Gastroesophageal sphincter (tissue), 4 donors: ENCODE results near the gene GRAMD1A. TPM values are rescaled to one million over a fixed set of nuclear protein-coding genes. Genes with fewer than 3 reads are reported as not detected.

Experiments used
- ATAC-seq: fragments of 150-250 bp; one replicate; pipeline ENCODE4 v1.9.1; 2016; ENCODE audit warnings: mild to moderate bottlenecking, moderate library complexity
- H3K27ac ChIP-seq, 4 donors: fragments of 200-600 bp; sonication (generic) in 3 of 4; 1 replicate in 3 of 4; 2 replicates in 1 of 4; pipeline ENCODE4 v1.5.1; 2016 to 2019
- H3K27me3 ChIP-seq: fragments of 200-600 bp; sonication (generic); one replicate; pipeline ENCODE4 v1.5.1; 2019
- H3K36me3 ChIP-seq, 2 donors: fragments of 200-600 bp; sonication (generic); one replicate each; pipeline ENCODE4 v1.5.1; 2019; ENCODE audit warnings: control low read depth in 1 of 2
- H3K4me1 ChIP-seq, 3 donors: fragments of 200-600 bp; sonication (generic); 1 replicate in 2 of 3; 2 replicates in 1 of 3; pipeline ENCODE4 v1.5.1; 2016 to 2019; ENCODE audit warnings: control low read depth in 2 of 3
- H3K4me3 ChIP-seq, 2 donors: fragments of 200-600 bp; sonication (generic); one replicate each; pipeline ENCODE4 v1.5.1; 2019; ENCODE audit warnings: mild to moderate bottlenecking in 1 of 2, moderate library complexity in 1 of 2
- H3K9me3 ChIP-seq, 3 donors: fragments of 200-600 bp; sonication (generic); one replicate each; pipeline ENCODE4 v1.5.1; 2017 to 2019; ENCODE audit warnings: control low read depth in 2 of 3
- EP300 ChIP-seq: sonication (generic); formaldehyde crosslinking; IDR thresholded peaks from one replicate; pipeline ENCODE4 v1.6.1; 2017; ENCODE audit warnings: antibody characterized with exemption, mild to moderate bottlenecking
- POLR2A ChIP-seq, 2 donors: fragments of 450-650 bp; IDR thresholded peaks; one replicate each; pipeline ENCODE4 v1.6.1; 2017; ENCODE audit warnings: antibody characterized with exemption in 2 of 2, mild to moderate bottlenecking in 2 of 2, moderate library complexity in 1 of 2
- POLR2AphosphoS5 ChIP-seq: sonication (generic); formaldehyde crosslinking; IDR thresholded peaks from one replicate; pipeline ENCODE4 v1.6.1; 2017; ENCODE audit warnings: antibody characterized with exemption
- WGBS, 2 donors: methylation state at CpG; one replicate each; pipeline ENCODE4 v1.1.5; 2018; ENCODE audit warnings: low coverage in 1 of 2; 5-methylcytosine and 5-hydroxymethylcytosine counted together
- total RNA-seq, 4 donors: library from RNA; depleted of rRNA; stranded (reverse); fragments of >200 nt; gene quantifications; one replicate each; pipeline ENCODE4 v1.1.0, GENCODE V29; 2016
- TF ChIP-seq, protein P1 (sequence below), 4 experiments: fragments of 200-600 bp in 2 of 4; fragments of 450-650 bp in 2 of 4; sonication (generic) in 1 of 4; IDR thresholded peaks; one replicate each; pipeline ENCODE4 v1.5.1; 2017 to 2019; ENCODE audit warnings: antibody characterized with exemption in 4 of 4, mild to moderate bottlenecking in 2 of 4, moderate library complexity in 2 of 4

GRAMD1A gene
- total RNA-seq, result 10 to 100 TPM; 22.0 to 40.0 (median 35.9) TPM

DNA sequence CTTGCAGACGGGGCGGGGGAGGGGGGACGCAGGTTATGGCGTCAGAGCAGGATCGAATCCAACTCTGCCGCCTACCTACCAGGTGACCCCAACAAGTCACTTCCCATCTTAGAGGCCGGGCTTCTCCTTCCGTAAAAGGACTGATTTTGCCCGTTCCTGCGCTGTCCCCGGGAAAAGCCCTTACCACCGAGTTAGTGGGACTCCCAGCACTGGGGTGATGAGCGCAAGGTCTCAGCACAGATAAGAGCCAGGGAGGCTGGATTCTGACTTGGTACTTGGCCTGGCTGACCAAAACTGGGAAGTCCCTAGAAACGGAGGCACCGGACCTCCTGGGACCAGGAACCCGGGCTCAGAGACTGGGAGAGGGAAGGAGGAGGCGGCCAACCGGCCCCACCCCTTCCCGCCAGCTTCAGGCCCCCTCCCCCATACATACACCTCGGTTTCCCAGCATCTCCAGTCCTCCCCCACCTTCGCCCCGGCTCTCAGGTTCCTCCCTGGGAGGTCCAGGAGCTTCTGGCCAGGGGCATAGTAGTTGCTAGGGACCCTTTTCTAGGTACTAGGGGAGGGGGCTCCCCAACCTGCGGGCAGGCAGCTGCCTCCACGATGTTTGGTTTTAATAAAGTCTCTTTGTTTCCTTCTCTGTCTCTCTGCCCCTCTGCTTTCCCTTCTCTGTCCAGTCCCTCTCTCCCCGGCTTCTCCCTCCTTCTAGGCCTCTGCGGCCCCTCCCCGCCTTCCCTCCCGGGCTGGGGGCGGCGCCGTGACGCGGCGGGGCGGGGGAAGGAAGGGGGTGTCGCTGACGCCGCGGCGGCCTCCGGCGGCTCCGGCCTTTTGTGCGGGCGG, at the start of gene GRAMD1A:
Gene GRAMD1A (plus strand): TSS at position 826 of the 840 bp plus-strand sequence. CDS start 156 bp downstream, outside the sequence.
- H3K4me3 ChIP-seq, result peak within 1 kb of the TSS; percentile 89 to 94
- peaks cover 0 to 9% of the 10 kb centered on the region in 2 donors for H3K36me3 ChIP-seq
- H3K27ac ChIP-seq, result peak within 1 kb of the TSS; percentile 95 to 99 (median 98)
- TF ChIP-seq POLR2A (IDR thresholded peaks at IDR 0.05) (peak; percentile 17 to 79), EP300 (no peak), POLR2AphosphoS5 (peak; percentile 91)
- TF ChIP-seq, protein P1, sequence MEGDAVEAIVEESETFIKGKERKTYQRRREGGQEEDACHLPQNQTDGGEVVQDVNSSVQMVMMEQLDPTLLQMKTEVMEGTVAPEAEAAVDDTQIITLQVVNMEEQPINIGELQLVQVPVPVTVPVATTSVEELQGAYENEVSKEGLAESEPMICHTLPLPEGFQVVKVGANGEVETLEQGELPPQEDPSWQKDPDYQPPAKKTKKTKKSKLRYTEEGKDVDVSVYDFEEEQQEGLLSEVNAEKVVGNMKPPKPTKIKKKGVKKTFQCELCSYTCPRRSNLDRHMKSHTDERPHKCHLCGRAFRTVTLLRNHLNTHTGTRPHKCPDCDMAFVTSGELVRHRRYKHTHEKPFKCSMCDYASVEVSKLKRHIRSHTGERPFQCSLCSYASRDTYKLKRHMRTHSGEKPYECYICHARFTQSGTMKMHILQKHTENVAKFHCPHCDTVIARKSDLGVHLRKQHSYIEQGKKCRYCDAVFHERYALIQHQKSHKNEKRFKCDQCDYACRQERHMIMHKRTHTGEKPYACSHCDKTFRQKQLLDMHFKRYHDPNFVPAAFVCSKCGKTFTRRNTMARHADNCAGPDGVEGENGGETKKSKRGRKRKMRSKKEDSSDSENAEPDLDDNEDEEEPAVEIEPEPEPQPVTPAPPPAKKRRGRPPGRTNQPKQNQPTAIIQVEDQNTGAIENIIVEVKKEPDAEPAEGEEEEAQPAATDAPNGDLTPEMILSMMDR (IDR thresholded peaks at IDR 0.05), result no peak
- no peaks in the 10 kb centered on the region for H3K27me3 ChIP-seq
- WGBS, 2 donors, result 0% methylated on average over 3 of the region's 45 CpGs
- H3K9me3 ChIP-seq, result no peaks in the 10 kb centered on the region
- H3K4me1 ChIP-seq, result peaks cover 0 to 75% (median 29%) of the 10 kb centered on the region in 3 donors
- ATAC-seq, result peak; percentile 93

DNA sequence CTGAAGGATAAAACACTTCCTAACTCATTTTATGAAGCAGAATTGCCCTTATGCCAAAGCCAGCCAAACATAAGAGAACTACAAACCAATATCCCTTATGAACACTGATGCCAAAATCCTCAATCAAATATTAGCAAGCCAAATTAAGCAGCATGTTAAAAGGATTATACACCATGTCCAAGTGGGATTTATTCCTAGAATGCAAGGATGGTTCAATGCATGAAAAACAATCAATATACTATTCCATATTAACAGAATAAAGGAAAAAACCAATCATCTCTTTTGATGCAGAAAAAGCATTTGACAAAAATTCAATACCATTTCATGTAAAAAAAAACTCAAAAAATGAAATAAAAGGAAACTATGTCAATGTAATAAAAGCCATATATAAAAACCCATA, 47.0 kb upstream of the GRAMD1A start:
- ATAC-seq, result no peak
- peaks cover 0 to 62% of the 10 kb centered on the region in 2 donors for H3K36me3 ChIP-seq
- TF ChIP-seq EP300, result no peak
- no peak for TF ChIP-seq POLR2AphosphoS5
- no peak for TF ChIP-seq POLR2A (IDR thresholded peaks at IDR 0.05)
- TF ChIP-seq, protein P1 (IDR thresholded peaks at IDR 0.05), result no peak
- H3K4me3 ChIP-seq, result no peak overlapping the region
- no peaks in the 10 kb centered on the region for H3K27me3 ChIP-seq
- no peaks in the 10 kb centered on the region for H3K4me1 ChIP-seq
- peaks cover 0 to 80% (median 0%) of the 10 kb centered on the region in 3 donors for H3K9me3 ChIP-seq
- H3K27ac ChIP-seq, result no peak overlapping the region

DNA sequence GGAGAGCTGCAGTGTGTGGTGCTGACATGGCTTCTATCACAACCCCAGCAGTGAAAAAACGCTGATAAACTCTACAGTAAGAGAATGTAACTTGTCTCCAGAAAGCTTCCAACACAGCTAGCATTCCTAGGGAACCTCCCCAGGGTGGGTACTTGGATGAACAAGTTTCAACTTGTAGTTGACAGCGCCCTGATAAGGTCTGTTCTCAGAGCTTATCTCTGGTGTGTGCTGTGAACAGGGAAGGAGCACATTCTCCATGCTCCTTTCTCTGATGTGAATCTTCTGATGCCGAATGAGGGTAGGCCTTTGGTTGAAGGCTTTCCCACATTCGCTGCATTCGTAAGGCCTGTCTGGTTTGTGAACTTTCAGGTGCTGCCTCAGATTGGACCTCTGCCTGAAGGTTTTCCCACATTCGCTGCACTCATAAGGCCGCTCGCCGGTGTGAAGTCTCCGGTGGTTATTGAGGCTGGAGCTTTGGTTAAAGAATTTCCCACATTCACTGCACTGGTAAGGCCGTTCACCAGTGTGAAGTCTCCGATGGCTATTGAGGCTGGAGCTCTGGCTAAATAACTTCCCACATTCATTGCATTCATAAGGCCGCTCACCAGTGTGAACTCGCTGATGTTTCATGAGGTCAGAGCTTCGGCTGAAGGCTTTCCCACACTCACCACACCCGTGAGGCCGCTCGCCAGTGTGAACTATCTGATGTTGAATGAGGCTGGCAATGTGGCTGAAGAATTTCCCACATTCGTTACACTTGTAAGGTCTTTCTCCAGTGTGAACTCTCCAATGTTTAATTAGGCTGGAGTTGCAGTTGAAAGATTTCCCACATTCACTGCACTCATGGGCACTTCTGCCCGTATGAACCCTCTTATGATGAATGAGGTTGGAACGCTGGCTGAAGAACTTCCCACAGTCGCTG, 42.0 kb upstream of the GRAMD1A start:
- Histone ChIP-seq H3K9me3 (peaks cover 0 to 85% (median 2%) of the 10 kb centered on the region in 3 donors), H3K4me3 (no peak overlapping the region), H3K27ac (no peak overlapping the region), H3K4me1 (peaks cover 0 to 22% (median 9%) of the 10 kb centered on the region in 3 donors), H3K27me3 (no peaks in the 10 kb centered on the region), H3K36me3 (peaks cover 7 to 80% of the 10 kb centered on the region in 2 donors)
- TF ChIP-seq POLR2A (IDR thresholded peaks at IDR 0.05), result no peak
- no peak for TF ChIP-seq POLR2AphosphoS5
- TF ChIP-seq EP300, result no peak
- TF ChIP-seq, protein P1 (IDR thresholded peaks at IDR 0.05), result no peak
- no peak for ATAC-seq
- 94 to 100% methylated on average over 6 to 22 of the region's 22 CpGs for WGBS, 2 donors

DNA sequence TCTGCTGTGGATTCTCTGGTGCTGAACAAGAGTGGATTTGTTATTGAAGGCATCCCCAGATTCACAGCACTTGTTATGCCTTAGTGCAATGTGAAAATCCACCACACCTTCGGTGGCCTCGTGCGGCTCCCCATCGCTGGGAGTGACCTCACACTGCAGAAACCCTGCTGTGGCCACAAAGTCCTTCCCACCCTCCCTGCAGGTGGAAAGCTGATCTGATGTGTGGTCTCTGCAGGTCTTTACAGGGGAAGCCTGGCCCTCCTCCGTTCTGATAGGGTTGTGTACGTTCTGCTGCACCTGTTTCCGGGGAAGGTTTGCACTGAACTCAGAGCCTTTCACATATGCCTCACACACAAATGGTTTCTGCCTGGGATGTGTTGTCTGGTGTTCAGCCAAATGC, 41.1 kb upstream of the GRAMD1A start:
- Histone ChIP-seq H3K9me3 (peaks cover 0 to 76% (median 2%) of the 10 kb centered on the region in 3 donors), H3K4me1 (peaks cover 0 to 28% (median 12%) of the 10 kb centered on the region in 3 donors), H3K27ac (no peak overlapping the region), H3K4me3 (no peak overlapping the region), H3K36me3 (peaks cover 7 to 71% of the 10 kb centered on the region in 2 donors), H3K27me3 (no peaks in the 10 kb centered on the region)
- no peak for ATAC-seq
- WGBS, 2 donors, result 83 to 90% methylated on average over 1 to 2 of the region's 7 CpGs
- TF ChIP-seq POLR2A (IDR thresholded peaks at IDR 0.05) (no peak), POLR2AphosphoS5 (no peak), EP300 (no peak)
- TF ChIP-seq, protein P1 (IDR thresholded peaks at IDR 0.05), result no peak
